Spleen (tissue), 11 donors: Measurements from ENCODE around the gene SPRY2. TPM values are rescaled to one million over a fixed set of nuclear protein-coding genes. Genes with fewer than 3 reads are reported as not detected.
"Not testable (repeated sequence)": the region's sequence is repeated elsewhere in the genome, so short reads cannot be mapped to it uniquely, and the experiment has no call there.

Experiments used
- DNase-seq: peaks from one replicate; pipeline ENCODE4 v3.0.0-alpha.2; 2020
- H3K27ac ChIP-seq, 8 donors: fragments of 200-600 bp; sonication (generic) in 7 of 8; 1 replicate in 4 of 8; 2 replicates in 4 of 8; pipeline versions ENCODE4 v1.5.0 to v1.8.0; 2016 to 2021; ENCODE audit warnings: inconsistent platforms in 4 of 8, mild to moderate bottlenecking in 4 of 8, moderate library complexity in 1 of 8
- H3K27me3 ChIP-seq, 7 donors: fragments of 200-600 bp; sonication (generic) in 6 of 7; replicated peaks in 1 of 7; 1 replicate in 4 of 7; 2 replicates in 3 of 7; pipeline versions ENCODE4 v1.5.0 to v1.8.0; 2016 to 2021; ENCODE audit warnings: inconsistent platforms in 3 of 7, mild to moderate bottlenecking in 1 of 7
- H3K36me3 ChIP-seq, 6 donors: fragments of 200-600 bp; sonication (generic) in 5 of 6; 1 replicate in 4 of 6; 2 replicates in 2 of 6; pipeline versions ENCODE4 v1.5.0 to v1.8.0; 2016 to 2021; ENCODE audit warnings: inconsistent platforms in 2 of 6
- H3K4me1 ChIP-seq, 6 donors: fragments of 200-600 bp; sonication (generic) in 5 of 6; 1 replicate in 3 of 6; 2 replicates in 3 of 6; pipeline versions ENCODE4 v1.5.0 to v1.8.0; 2016 to 2021; ENCODE audit warnings: inconsistent platforms in 3 of 6
- H3K4me3 ChIP-seq, 8 donors: fragments of 200-600 bp; sonication (generic) in 7 of 8; 1 replicate in 4 of 8; 2 replicates in 4 of 8; pipeline versions ENCODE4 v1.5.0 to v1.8.0; 2016 to 2021; ENCODE audit warnings: inconsistent platforms in 4 of 8, mild to moderate bottlenecking in 4 of 8, moderate library complexity in 2 of 8
- H3K9me3 ChIP-seq, 8 donors: fragments of 200-600 bp; sonication (generic) in 7 of 8; 1 replicate in 4 of 8; 2 replicates in 4 of 8; pipeline versions ENCODE4 v1.5.0 to v1.8.0; 2016 to 2021; ENCODE audit warnings: inconsistent platforms in 4 of 8
- CTCF ChIP-seq, 11 experiments: fragments of 200-600 bp in 7 of 11; fragments of 450-650 bp in 4 of 11; sonication (generic) in 4 of 11; IDR thresholded peaks in 8 of 11; conservative IDR thresholded peaks in 3 of 11; 1 replicate in 7 of 11; 2 replicates in 4 of 11; pipeline versions ENCODE4 v1.4.0 to v1.8.0; 2016 to 2021; ENCODE audit warnings: antibody characterized with exemption in 11 of 11, inconsistent platforms in 4 of 11, mild to moderate bottlenecking in 1 of 11
- POLR2A ChIP-seq, 3 donors: fragments of 450-650 bp; IDR thresholded peaks; one replicate each; pipeline ENCODE4 v1.5.1; 2017; ENCODE audit warnings: antibody characterized with exemption in 3 of 3, mild to moderate bottlenecking in 1 of 3
- POLR2AphosphoS5 ChIP-seq, 3 donors: sonication (generic); formaldehyde crosslinking; IDR thresholded peaks; one replicate each; pipeline ENCODE4 v1.5.1; 2017; ENCODE audit warnings: antibody characterized with exemption in 3 of 3
- WGBS, 5 donors: extraction: QIAGEN DNeasy Blood & Tissue Kit in 3 of 5; methylation state at CpG; one replicate each; pipeline versions ENCODE4 v1.1.5 to v1.1.7; 2013 to 2018; 5-methylcytosine and 5-hydroxymethylcytosine counted together
- intact Hi-C: fragments of 100-400 bp; cut with DNase I; formaldehyde crosslinking; loops from one replicate; pipeline ENCODE4 v1.15.0; 2023; ENCODE audit warnings: low total_unique reads
- polyA plus RNA-seq, 3 donors: library from polyadenylated mRNA; stranded (reverse); fragments of 200-250 nt; gene quantifications; one replicate each; pipeline ENCODE4 v1.2.1, GENCODE V29; 2013
- total RNA-seq, 7 donors: library from RNA; depleted of rRNA in 3 of 7; stranded (reverse); fragments of >200 nt in 3 of 7; fragmentation: NEBNext Ultra II Directional in 4 of 7; extraction: Animal tissue kit (Norgen Biotek cat#: 25700) in 4 of 7; gene quantifications; one replicate each; pipeline versions ENCODE4 v1.1.0 to v1.2.1, GENCODE V29; 2016 to 2021
- donor health status: healthy with polysubstance abuse.
- donor health status: DM: no; HTN: no; CAD: no; lungs with moderate emphysema.
- donor health status: DM: no; HTN: no; CAD: no.
- donor health status: Bipolar disorder and iron deficiency.
- donor health status: healthy.
- donor health status: DM: no; HTN: no; CAD: no.
- donor health status: DM: yes; HTN: yes; CAD: no.

The SPRY2 gene
- total and polyA plus RNA-seq, 10 donors, result 8.5 to 63.9 (median 35.9) TPM

GRCh38 chr13:80359414-80359777 lies 18.5 kb upstream of the SPRY2 start:
- 55 to 72% (median 64%) methylated on average over 4 of the region's 4 CpGs for WGBS, 5 donors
- Histone ChIP-seq H3K4me1 (peaks cover 0 to 50% (median 27%) of the 10 kb centered on the region in 6 donors), H3K9me3 (no peaks in the 10 kb centered on the region), H3K27ac (peak overlapping the region in 1 of 8 donors; percentile 28), H3K4me3 (no peak overlapping the region), H3K27me3 (no peaks in the 10 kb centered on the region), H3K36me3 (no peaks in the 10 kb centered on the region)
- DNase-seq, result no peak
- intact Hi-C loops, result no loop called here
- TF ChIP-seq POLR2AphosphoS5 (IDR thresholded peaks at IDR 0.05), result no peak
- TF ChIP-seq POLR2A (IDR thresholded peaks at IDR 0.05), result no peak
- TF ChIP-seq CTCF (IDR thresholded peaks at IDR 0.05 in 8 of 11, conservative IDR thresholded peaks at IDR 0.05 in 3 of 11), result no peak

- 93 to 98% (median 96%) methylated on average over 21 to 32 of the region's 32 CpGs for WGBS, 5 donors
- H3K9me3 ChIP-seq, H3K36me3 ChIP-seq, intact Hi-C loops, H3K27me3 ChIP-seq, DNase-seq, H3K4me3 ChIP-seq, H3K27ac ChIP-seq: not testable (repeated sequence)
- peaks cover 0 to 17% (median 12%) of the 10 kb centered on the region in 6 donors for H3K4me1 ChIP-seq
Observed at GRCh38 chr13:80355496-80356094, 14.7 kb upstream of the SPRY2 start.

- no peak for TF ChIP-seq POLR2AphosphoS5 (IDR thresholded peaks at IDR 0.05)
- no peak for TF ChIP-seq POLR2A (IDR thresholded peaks at IDR 0.05)
- TF ChIP-seq CTCF (IDR thresholded peaks at IDR 0.05 in 8 of 11, conservative IDR thresholded peaks at IDR 0.05 in 3 of 11), result no peak
- Histone ChIP-seq H3K4me1 (peaks cover under 1 to 24% (median 15%) of the 10 kb centered on the region in 6 donors), H3K36me3 (no peaks in the 10 kb centered on the region), H3K27ac (no peak overlapping the region), H3K4me3 (no peak overlapping the region), H3K9me3 (peaks cover 0 to 2% (median 0%) of the 10 kb centered on the region in 8 donors), H3K27me3 (peaks cover 0 to 9% (median 0%) of the 10 kb centered on the region in 7 donors)
- no peak for DNase-seq
- intact Hi-C loops, result no loop called here
- WGBS, 5 donors, result 88 to 92% (median 89%) methylated on average over 6 of the region's 6 CpGs
Observed at GRCh38 chr13:80348750-80349149, 7.8 kb upstream of the SPRY2 start.

- Histone ChIP-seq H3K9me3 (peaks cover 0 to 2% (median 0%) of the 10 kb centered on the region in 8 donors), H3K27ac (no peak overlapping the region)
- DNase-seq, result no peak
Observed at GRCh38 chr13:80348314-80348713, 7.4 kb upstream of the SPRY2 start.

More at GRCh38 chr13:80348314-80348713, 7.4 kb upstream of the SPRY2 start:
- TF ChIP-seq CTCF (IDR thresholded peaks at IDR 0.05 in 8 of 11, conservative IDR thresholded peaks at IDR 0.05 in 3 of 11) (no peak), POLR2A (IDR thresholded peaks at IDR 0.05) (no peak), POLR2AphosphoS5 (IDR thresholded peaks at IDR 0.05) (no peak)
- Histone ChIP-seq H3K36me3 (no peaks in the 10 kb centered on the region), H3K4me1 (peaks cover 5 to 28% (median 18%) of the 10 kb centered on the region in 6 donors), H3K27me3 (peaks cover 0 to 9% (median 0%) of the 10 kb centered on the region in 7 donors), H3K4me3 (no peak overlapping the region)
- intact Hi-C loops, result no loop called here
